ENCODE measurements around the gene OR10Z1. TPM values are rescaled to one million over a fixed set of nuclear protein-coding genes. Genes with fewer than 3 reads are reported as not detected.

Gene OR10Z1
- total RNA-seq, 4 donors from 2014 or later = not detected

DNA sequence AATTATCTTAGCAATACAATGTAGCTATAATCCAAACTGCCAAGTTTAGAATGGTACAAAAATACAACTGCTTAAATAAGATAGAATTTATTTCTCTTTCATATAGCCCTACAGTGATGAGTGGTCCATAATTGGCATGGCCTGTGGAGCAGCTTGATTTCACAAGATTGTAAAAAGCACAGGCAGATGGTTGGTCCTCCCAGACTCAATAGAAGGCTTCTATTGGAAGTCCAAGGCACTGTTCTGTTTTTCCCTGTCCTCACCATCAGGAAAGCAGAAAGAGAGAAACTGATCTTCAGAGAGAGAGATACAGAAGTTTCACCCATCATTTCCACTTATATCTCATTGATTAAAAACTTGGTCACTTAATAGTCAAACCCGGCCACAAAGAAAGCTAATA, 32.8 kb upstream of the OR10Z1 start:
- WGBS, 2 donors = 77 to 88% methylated on average over 1 of the region's 1 CpG
- H3K9me3 ChIP-seq = no peaks in the 10 kb centered on the region

DNA sequence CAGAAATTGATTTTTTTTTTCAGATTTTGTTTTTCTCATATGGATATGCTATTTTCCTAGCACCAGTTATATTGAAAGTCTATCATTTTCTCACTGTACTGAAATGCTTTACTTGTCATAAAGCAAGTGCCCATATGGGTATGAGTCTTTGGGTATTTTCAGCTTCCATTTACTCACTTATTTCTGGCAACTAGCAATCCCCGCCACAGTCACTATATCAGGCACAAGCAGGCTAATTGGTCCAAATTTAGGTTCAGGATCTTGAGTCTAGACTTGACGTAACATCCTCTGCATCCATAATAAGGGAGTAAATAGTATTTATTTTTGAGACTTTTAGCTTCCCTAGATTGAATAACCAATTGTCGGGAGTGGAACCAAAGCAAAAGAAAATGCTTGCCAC, 27.5 kb upstream of the OR10Z1 start:
- Histone ChIP-seq H3K27ac (no peak overlapping the region), H3K4me3 (no peak overlapping the region)
- 85 to 92% methylated on average over 3 of the region's 3 CpGs for WGBS, 2 donors

More for the DNA sequence above, 32.8 kb upstream of the OR10Z1 start:
- Histone ChIP-seq H3K4me3 (no peak overlapping the region), H3K27ac (no peak overlapping the region), H3K36me3 (no peaks in the 10 kb centered on the region), H3K4me1 (no peaks in the 10 kb centered on the region), H3K27me3 (no peaks in the 10 kb centered on the region)
- DNase-seq (ENCODE audit: low spot score in 2 of 2) = no peak
- TF ChIP-seq, protein P1, sequence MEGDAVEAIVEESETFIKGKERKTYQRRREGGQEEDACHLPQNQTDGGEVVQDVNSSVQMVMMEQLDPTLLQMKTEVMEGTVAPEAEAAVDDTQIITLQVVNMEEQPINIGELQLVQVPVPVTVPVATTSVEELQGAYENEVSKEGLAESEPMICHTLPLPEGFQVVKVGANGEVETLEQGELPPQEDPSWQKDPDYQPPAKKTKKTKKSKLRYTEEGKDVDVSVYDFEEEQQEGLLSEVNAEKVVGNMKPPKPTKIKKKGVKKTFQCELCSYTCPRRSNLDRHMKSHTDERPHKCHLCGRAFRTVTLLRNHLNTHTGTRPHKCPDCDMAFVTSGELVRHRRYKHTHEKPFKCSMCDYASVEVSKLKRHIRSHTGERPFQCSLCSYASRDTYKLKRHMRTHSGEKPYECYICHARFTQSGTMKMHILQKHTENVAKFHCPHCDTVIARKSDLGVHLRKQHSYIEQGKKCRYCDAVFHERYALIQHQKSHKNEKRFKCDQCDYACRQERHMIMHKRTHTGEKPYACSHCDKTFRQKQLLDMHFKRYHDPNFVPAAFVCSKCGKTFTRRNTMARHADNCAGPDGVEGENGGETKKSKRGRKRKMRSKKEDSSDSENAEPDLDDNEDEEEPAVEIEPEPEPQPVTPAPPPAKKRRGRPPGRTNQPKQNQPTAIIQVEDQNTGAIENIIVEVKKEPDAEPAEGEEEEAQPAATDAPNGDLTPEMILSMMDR (IDR thresholded peaks at IDR 0.05) = no peak
- no peak for TF ChIP-seq POLR2A (IDR thresholded peaks at IDR 0.05)
- TF ChIP-seq EP300 (IDR thresholded peaks at IDR 0.05) = no peak

DNA sequence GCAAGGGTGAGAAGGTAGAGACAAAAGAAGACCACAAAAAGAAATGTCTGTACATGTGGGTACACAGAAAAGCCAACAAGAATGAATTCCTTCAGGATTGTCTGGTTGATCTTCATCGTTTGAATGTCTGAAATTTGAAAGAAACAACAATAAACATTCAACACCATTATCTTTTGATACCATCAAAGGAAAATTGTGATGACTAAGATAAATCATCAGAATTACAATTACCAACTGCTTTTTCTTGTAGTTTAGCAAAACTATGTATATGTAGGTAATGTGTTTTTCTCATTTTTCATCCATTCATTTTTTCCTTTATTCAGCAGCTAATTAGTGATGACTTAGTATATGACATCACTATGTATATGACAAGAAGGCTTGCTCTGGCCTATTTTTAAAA, 25.3 kb upstream of the OR10Z1 start, which contains the start of gene OR10X1:
Gene OR10X1 (minus strand): TSS at position 167 of the 400 bp plus-strand sequence. CDS start 0 bp downstream, at position 167.
- 79 to 88% methylated on average over 1 of the region's 1 CpG for WGBS, 2 donors
- TF ChIP-seq, protein P1 (IDR thresholded peaks at IDR 0.05) = no peak
- TF ChIP-seq EP300 (IDR thresholded peaks at IDR 0.05) (no peak), POLR2A (IDR thresholded peaks at IDR 0.05) (no peak)
- Histone ChIP-seq H3K27ac (no peak within 1 kb of the TSS), H3K4me1 (no peaks in the 10 kb centered on the region), H3K27me3 (no peaks in the 10 kb centered on the region), H3K9me3 (no peaks in the 10 kb centered on the region), H3K36me3 (no peaks in the 10 kb centered on the region), H3K4me3 (no peak within 1 kb of the TSS)
- no peak for DNase-seq (ENCODE audit: low spot score in 2 of 2)

More for the DNA sequence above, 27.5 kb upstream of the OR10Z1 start:
- TF ChIP-seq, protein P1 (IDR thresholded peaks at IDR 0.05) = no peak
- no peaks in the 10 kb centered on the region for H3K27me3 ChIP-seq
- no peaks in the 10 kb centered on the region for H3K9me3 ChIP-seq
- H3K4me1 ChIP-seq = no peaks in the 10 kb centered on the region
- no peak for DNase-seq (ENCODE audit: low spot score in 2 of 2)
- no peaks in the 10 kb centered on the region for H3K36me3 ChIP-seq

DNA sequence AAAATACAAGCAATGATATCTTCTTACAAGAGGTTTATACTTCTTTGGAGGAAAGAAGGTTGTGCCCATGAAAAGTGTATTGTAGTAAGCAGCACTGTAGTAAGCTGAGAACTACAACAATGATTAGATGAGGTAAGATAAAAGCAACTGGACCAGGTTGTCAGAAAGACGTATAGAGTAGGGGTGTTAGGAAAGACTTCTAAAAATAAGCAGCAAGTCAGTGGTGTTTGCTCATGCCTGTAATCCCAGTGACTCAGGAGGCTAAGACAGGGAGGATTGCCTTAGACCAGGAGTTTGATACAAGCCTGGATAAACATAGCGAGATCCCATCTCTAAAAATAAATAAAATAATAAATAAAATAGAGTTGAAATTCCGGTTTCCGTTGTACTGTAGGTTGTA, 21.1 kb upstream of the OR10Z1 start:
- no peak for DNase-seq (ENCODE audit: low spot score in 2 of 2)
- peaks cover 0 to 20% (median 0%) of the 10 kb centered on the region in 4 donors for H3K9me3 ChIP-seq
- H3K27me3 ChIP-seq = no peaks in the 10 kb centered on the region
- H3K27ac ChIP-seq = no peak overlapping the region
- WGBS, 2 donors = 81 to 82% methylated on average over 4 of the region's 4 CpGs
- H3K4me1 ChIP-seq = no peaks in the 10 kb centered on the region
- TF ChIP-seq, protein P1 (IDR thresholded peaks at IDR 0.05) = no peak
- no peak for TF ChIP-seq EP300 (IDR thresholded peaks at IDR 0.05)
- H3K4me3 ChIP-seq = no peak overlapping the region
- H3K36me3 ChIP-seq = no peaks in the 10 kb centered on the region

DNA sequence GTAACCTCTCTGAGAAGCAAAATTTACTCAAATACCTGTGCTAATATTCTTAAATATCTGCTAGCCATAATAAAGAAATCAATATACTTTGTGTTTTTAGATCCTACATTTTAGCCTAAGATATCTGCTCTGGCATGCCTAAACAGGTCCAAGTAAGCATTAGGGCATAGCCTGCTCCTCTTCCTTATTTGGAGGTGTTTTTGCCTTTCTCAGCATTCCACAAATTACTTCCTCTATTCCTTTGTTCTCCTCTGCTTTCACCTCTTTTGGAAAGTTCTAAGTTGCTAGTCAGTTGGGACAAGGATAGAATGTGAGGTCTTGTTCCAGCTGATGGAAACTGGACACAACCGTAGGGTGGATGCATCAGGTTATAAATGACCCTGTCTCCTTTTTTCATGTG, 18.1 kb upstream of the OR10Z1 start:
- no peaks in the 10 kb centered on the region for H3K36me3 ChIP-seq
- H3K27me3 ChIP-seq = no peaks in the 10 kb centered on the region
- no peaks in the 10 kb centered on the region for H3K4me1 ChIP-seq
- H3K9me3 ChIP-seq = peaks cover 0 to 22% (median 0%) of the 10 kb centered on the region in 4 donors
- TF ChIP-seq POLR2A (IDR thresholded peaks at IDR 0.05) (no peak), EP300 (IDR thresholded peaks at IDR 0.05) (no peak)
- TF ChIP-seq, protein P1 (IDR thresholded peaks at IDR 0.05) = no peak
- DNase-seq (ENCODE audit: low spot score in 2 of 2) = no peak
- H3K4me3 ChIP-seq = no peak overlapping the region
- H3K27ac ChIP-seq = no peak overlapping the region
- 78 to 83% methylated on average over 1 of the region's 1 CpG for WGBS, 2 donors
